ENCODE results near the gene RAB9B. TPM values are rescaled to one million over a fixed set of nuclear protein-coding genes. Genes with fewer than 3 reads are reported as not detected.

Gene RAB9B
- total RNA-seq, 4 donors from 2014 or later: 0.85 to 2.0 (median 1.5) TPM

GRCh38 chrX:103780336-103781061 is 51.6 kb downstream of the RAB9B start:
- no peak for TF ChIP-seq CTCF (IDR thresholded peaks at IDR 0.05; ENCODE audit: low read depth)

- TF ChIP-seq CTCF (IDR thresholded peaks at IDR 0.05; ENCODE audit: low read depth): no peak
These were observed 52.8 kb downstream of the RAB9B start for GRCh38 chrX:103779141-103779789.

GRCh38 chrX:103776546-103776945 is 55.5 kb downstream of the RAB9B start, which contains the start of gene PLP1:
Gene PLP1 (plus strand): TSS chrX:103776840. CDS start chrX:103776996, 156 bp downstream.
- no peak for TF ChIP-seq CTCF (IDR thresholded peaks at IDR 0.05; ENCODE audit: low read depth)

- TF ChIP-seq CTCF (IDR thresholded peaks at IDR 0.05; ENCODE audit: low read depth): no peak
These were observed 57.9 kb downstream of the RAB9B start for GRCh38 chrX:103774070-103774642.

GRCh38 chrX:103773445-103773844 is 58.6 kb downstream of the RAB9B start:
- no peak for TF ChIP-seq CTCF (IDR thresholded peaks at IDR 0.05; ENCODE audit: low read depth)

Small RNA genes within 50 kb of the gene (small RNA-seq; reads per million reads assigned to genes)
- gene RNA5SP511: not detected

Other genes with a start within 250 kb of the RAB9B start
- 10 to 100 TPM; 43.3 to 82.1 (median 68.7) TPM for gene TCEAL4, start 246.7 kb downstream of the RAB9B start, total RNA-seq
- gene TCEAL3, start 224.3 kb downstream of the RAB9B start, total RNA-seq: 10 to 100 TPM; 12.4 to 17.1 (median 14.6) TPM
- gene TCEAL1, start 203.3 kb downstream of the RAB9B start, total RNA-seq: 10 to 100 TPM; 43.7 to 71.6 (median 48.4) TPM
- gene MORF4L2, start 145.6 kb downstream of the RAB9B start, total RNA-seq: 100 to 1,000 TPM; 132 to 256 (median 144) TPM
- gene TMEM31, start 121.3 kb downstream of the RAB9B start, total RNA-seq: not detected
- 1 to 10 TPM in 3 of 4 donors, under 1 TPM in 1; 0.98 to 1.3 (median 1.2) TPM for gene PLP1, start 55.4 kb downstream of the RAB9B start, total RNA-seq
- gene TMSB15B, start 130.4 kb upstream of the RAB9B start, total RNA-seq: 1 to 10 TPM in 3 of 4 donors, under 1 TPM in 1; 0.66 to 3.3 (median 1.5) TPM
- not detected for gene H2BW1, start 181.5 kb upstream of the RAB9B start, total RNA-seq
- gene H2BW2, start 207.7 kb upstream of the RAB9B start, total RNA-seq: not detected
- gene TMSB15C, start 244.0 kb upstream of the RAB9B start, total RNA-seq: 1 to 10 TPM in 2 of 4 donors, under 1 TPM in 2; 0.38 to 2.7 (median 1.2) TPM